WERI-Rb-1 (cell line): ENCODE data around the gene TRUB2.
A peak's percentile ranks its signal among the peaks of the same experiment; 100 is the strongest.

Experiments
- DNase-seq: peaks from one replicate; pipeline ENCODE4 v3.0.0-alpha.2; 2020
- H3K27ac ChIP-seq: fragments of 250-450 bp; sonication (Bioruptor Pico); 2 replicates; pipeline ENCODE4 v1.5.1; 2020; ENCODE audit warnings: mild to moderate bottlenecking, moderate library complexity
- H3K27me3 ChIP-seq: fragments of 250-450 bp; sonication (Bioruptor Pico); 2 replicates; pipeline ENCODE4 v1.5.1; 2021; ENCODE audit warnings: mild to moderate bottlenecking, low read depth, moderate library complexity; ENCODE audit not compliant: insufficient read depth, severe bottlenecking
- H3K36me3 ChIP-seq: fragments of 250-450 bp; sonication (Bioruptor Pico); 2 replicates; pipeline ENCODE4 v1.5.1; 2020; ENCODE audit warnings: mild to moderate bottlenecking, moderate library complexity
- H3K4me3 ChIP-seq: 2 replicates; pipeline ENCODE4 v1.5.1; 2011; ENCODE audit warnings: low read depth, mild to moderate bottlenecking, control low read depth, low read length
- H3K9me3 ChIP-seq: fragments of 250-450 bp; sonication (Bioruptor Pico); 2 replicates; pipeline ENCODE4 v1.5.1; 2021; ENCODE audit warnings: mild to moderate bottlenecking, moderate library complexity; ENCODE audit not compliant: severe bottlenecking
- CTCF ChIP-seq: IDR thresholded peaks from 2 replicates; pipeline ENCODE4 v1.5.1; 2011; ENCODE audit warnings: low read depth, mild to moderate bottlenecking, control low read depth, inconsistent platforms, low read length

Gene TRUB2

GRCh38 chr9:128265348-128265847, 56.8 kb downstream of the TRUB2 start:
- Histone ChIP-seq H3K27me3 (no peaks in the 10 kb centered on the region), H3K4me3 (no peak overlapping the region), H3K36me3 (peaks cover 52% of the 10 kb centered on the region), H3K9me3 (peaks cover 2% of the 10 kb centered on the region), H3K27ac (no peak overlapping the region)
- no peak for DNase-seq
- TF ChIP-seq CTCF = no peak

GRCh38 chr9:128262687-128263086, 59.6 kb downstream of the TRUB2 start:
- Histone ChIP-seq H3K27me3 (no peaks in the 10 kb centered on the region), H3K4me3 (no peak overlapping the region), H3K9me3 (peaks cover 2% of the 10 kb centered on the region), H3K36me3 (peaks cover 75% of the 10 kb centered on the region), H3K27ac (no peak overlapping the region)
- no peak for DNase-seq
- no peak for TF ChIP-seq CTCF

GRCh38 chr9:128260340-128260739, 61.9 kb downstream of the TRUB2 start:
- H3K4me3 ChIP-seq = no peak overlapping the region
- TF ChIP-seq CTCF = no peak
- DNase-seq = no peak
- H3K27ac ChIP-seq = no peak overlapping the region
- H3K9me3 ChIP-seq = peaks cover 2% of the 10 kb centered on the region
- H3K36me3 ChIP-seq = peaks cover 72% of the 10 kb centered on the region
- no peaks in the 10 kb centered on the region for H3K27me3 ChIP-seq

GRCh38 chr9:128259156-128259555, 63.1 kb downstream of the TRUB2 start:
- Histone ChIP-seq H3K27ac (no peak overlapping the region), H3K9me3 (no peaks in the 10 kb centered on the region), H3K4me3 (no peak overlapping the region), H3K36me3 (peaks cover 74% of the 10 kb centered on the region), H3K27me3 (no peaks in the 10 kb centered on the region)
- no peak for DNase-seq
- TF ChIP-seq CTCF = peak; percentile 42

- DNase-seq = no peak
- no peak for TF ChIP-seq CTCF
- H3K27me3 ChIP-seq = no peaks in the 10 kb centered on the region
- H3K9me3 ChIP-seq = no peaks in the 10 kb centered on the region
- no peak overlapping the region for H3K27ac ChIP-seq
- no peak overlapping the region for H3K4me3 ChIP-seq
- H3K36me3 ChIP-seq = peaks cover 80% of the 10 kb centered on the region
These were observed 63.9 kb downstream of the TRUB2 start for GRCh38 chr9:128258326-128258725.

- no peak overlapping the region for H3K27ac ChIP-seq
- no peak for TF ChIP-seq CTCF
- peaks cover 79% of the 10 kb centered on the region for H3K36me3 ChIP-seq
- H3K27me3 ChIP-seq = no peaks in the 10 kb centered on the region
- no peaks in the 10 kb centered on the region for H3K9me3 ChIP-seq
- DNase-seq = no peak
- H3K4me3 ChIP-seq = no peak overlapping the region
These were observed 64.3 kb downstream of the TRUB2 start for GRCh38 chr9:128257907-128258306.
